Myometrial cell (primary cell): ENCODE data around the gene BRK1. TPM values are rescaled to one million over a fixed set of nuclear protein-coding genes. Genes with fewer than 3 reads are reported as not detected.

ENCODE experiments used
- total RNA-seq: library from RNA; depleted of rRNA; stranded (reverse); fragments of >200 nt; gene quantifications from 2 replicates; pipeline ENCODE4 v1.2.3, GENCODE V29; 2015

The BRK1 gene
- total RNA-seq = 125 and 163 TPM in 2 replicates

DNA sequence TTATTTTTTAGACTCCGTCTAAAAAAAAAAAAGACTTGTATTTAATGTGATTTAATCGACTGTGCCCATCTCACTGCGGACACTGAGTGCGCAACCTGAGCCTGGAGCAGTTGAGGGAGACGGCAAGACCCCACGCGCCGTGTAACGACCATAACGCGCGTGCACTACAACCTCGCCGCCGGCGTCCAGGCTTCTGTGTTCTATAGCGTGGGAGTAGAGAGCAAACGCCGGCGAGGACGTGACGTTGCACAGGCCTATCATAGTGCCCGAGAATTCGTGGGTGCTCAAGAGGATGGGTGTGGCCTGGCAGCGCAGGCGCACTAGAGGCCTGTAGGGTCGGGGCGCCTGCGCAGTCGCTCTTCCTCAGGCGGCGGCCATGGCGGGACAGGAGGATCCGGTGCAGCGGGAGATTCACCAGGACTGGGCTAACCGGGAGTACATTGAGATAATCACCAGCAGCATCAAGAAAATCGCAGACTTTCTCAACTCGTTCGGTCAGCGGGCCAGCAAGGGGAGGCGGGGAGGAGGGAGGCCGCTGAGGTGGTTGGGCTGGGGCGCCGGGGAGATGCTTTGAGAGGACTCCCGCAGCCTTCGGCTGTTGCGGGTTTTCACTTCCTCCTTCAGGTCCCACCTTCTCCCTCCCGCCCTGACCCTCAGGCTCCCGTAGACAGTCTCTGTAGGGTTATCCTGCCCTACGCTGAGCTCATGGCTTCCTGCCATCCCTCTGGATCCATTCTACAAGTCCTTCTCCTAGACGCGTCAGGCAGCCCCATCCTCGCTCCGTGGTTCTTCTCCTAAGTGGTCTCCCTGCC, at the start of gene BRK1:
BRK1 (plus strand) TSS at position 350 of the 812 bp plus-strand sequence; CDS start at position 377, 27 bp downstream.

GRCh38 chr3:10108091-10108490, 7.4 kb upstream of the BRK1 start, which contains the start of gene FANCD2OS:
Gene FANCD2OS, minus strand, starts transcription at chr3:10108255. Its CDS starts 3,481 bp downstream, at chr3:10104774.

DNA sequence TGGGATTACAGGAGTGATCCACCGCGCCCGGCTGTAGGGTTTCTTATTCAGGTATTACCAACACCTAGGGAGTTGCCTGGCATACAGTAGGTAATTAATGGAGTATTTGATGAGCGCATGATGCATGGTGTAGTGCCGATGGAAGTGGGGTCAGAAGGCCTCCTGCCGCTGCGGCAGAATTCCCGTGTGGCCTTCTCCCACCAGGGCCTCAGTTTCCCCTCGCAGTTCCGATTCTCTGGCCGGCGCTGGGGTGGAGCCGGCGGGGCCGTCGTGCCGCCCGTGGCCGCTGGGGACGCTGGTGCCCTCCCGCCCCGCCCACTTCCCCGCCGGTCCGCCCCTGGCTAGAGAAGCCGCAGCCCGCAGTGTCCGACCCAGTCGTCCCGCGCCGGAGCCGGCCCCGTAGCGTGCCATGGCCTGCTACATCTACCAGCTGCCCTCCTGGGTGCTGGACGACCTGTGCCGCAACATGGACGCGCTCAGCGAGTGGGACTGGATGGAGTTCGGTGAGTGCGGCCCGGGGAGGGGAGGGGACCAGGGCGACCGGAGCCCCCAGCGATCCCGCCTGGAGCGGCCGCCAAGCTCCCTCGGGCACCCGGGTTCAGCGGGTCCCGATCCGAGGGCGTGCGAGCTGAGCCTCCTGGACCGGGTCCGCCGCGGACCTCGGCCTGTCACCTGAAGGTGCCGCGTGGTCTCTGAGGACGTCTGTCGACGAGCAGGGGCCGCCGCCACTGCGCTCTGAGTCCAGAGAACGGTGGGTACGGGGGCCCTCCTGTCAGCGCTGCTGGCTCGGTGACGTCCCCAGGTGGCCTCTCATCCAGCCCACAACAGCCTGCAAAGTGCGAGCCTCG, 49.3 kb downstream of the BRK1 start, which contains the start of gene IRAK2:
IRAK2 (plus strand) TSS at position 374 of the 848 bp plus-strand sequence; CDS start at position 410, 36 bp downstream.

Other genes with a start within 250 kb of the BRK1 start
- 0.29 and 0.35 TPM in 2 replicates for gene CIDEC, start 235.4 kb upstream of the BRK1 start, total RNA-seq
- gene JAGN1, start 225.1 kb upstream of the BRK1 start, total RNA-seq = 84.8 and 89.7 TPM in 2 replicates
- gene IL17RE, start 212.8 kb upstream of the BRK1 start, total RNA-seq = 3.5 and 5.5 TPM in 2 replicates
- gene IL17RC, start 198.6 kb upstream of the BRK1 start, total RNA-seq = 65.7 and 80.7 TPM in 2 replicates
- 30.1 and 45.0 TPM in 2 replicates for gene CRELD1, start 181.8 kb upstream of the BRK1 start, total RNA-seq
- 2.0 and 2.3 TPM in 2 replicates for gene PRRT3, start 163.3 kb upstream of the BRK1 start, total RNA-seq
- 47.3 and 73.9 TPM in 2 replicates for gene EMC3, start 128.8 kb upstream of the BRK1 start, total RNA-seq
- gene FANCD2, start 89.2 kb upstream of the BRK1 start, total RNA-seq = 32.1 and 39.2 TPM in 2 replicates
- gene FANCD2OS, start 7.4 kb upstream of the BRK1 start, total RNA-seq = not detected in 2 replicates
- gene VHL, start 26.1 kb downstream of the BRK1 start, total RNA-seq = 21.3 and 26.1 TPM in 2 replicates
- gene IRAK2, start 49.2 kb downstream of the BRK1 start, total RNA-seq = 2.9 and 3.5 TPM in 2 replicates
- 10.8 and 19.6 TPM in 2 replicates for gene TATDN2, start 132.8 kb downstream of the BRK1 start, total RNA-seq
- not detected in 2 replicates for gene GHRL, start 177.3 kb downstream of the BRK1 start, total RNA-seq
- 420 and 451 TPM in 2 replicates for gene SEC13, start 205.4 kb downstream of the BRK1 start, total RNA-seq